CD4-positive, alpha-beta T cell treated with Interleukin-15 for 4 hours (primary cell): ENCODE measurements around the gene DHX30.

Experiments
- DNase-seq: peaks from one replicate; pipeline ENCODE4 v3.0.0-alpha.2; 2020; ENCODE audit warnings: low spot score

Gene DHX30

GRCh38 chr3:47852604-47853602 lies 50.0 kb downstream of the DHX30 start:
- DNase-seq, result no peak

DNA sequence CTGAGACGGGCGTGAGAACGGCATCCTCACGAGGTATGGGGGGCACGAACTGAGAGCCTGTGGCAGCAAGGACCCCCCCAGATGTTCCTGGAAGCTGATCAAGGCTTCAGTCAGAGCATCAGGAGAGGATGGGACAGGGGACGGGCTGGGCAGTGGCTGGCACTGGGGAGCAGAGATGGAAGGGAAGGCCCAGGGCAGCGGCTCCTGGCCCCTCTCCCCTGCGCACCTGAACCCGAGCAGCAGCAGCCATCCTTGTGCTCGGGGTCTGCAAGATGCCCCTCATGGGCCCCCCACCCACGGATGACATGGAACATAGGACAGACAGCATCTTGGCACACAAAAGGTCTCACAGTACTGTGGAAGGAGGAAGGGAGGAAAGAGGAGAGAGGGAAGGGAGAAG lies 51.3 kb downstream of the DHX30 start:
- DNase-seq, result no peak

- no peak for DNase-seq
Observed at GRCh38 chr3:47854720-47855455, 52.0 kb downstream of the DHX30 start.

GRCh38 chr3:47855461-47856383 lies 52.8 kb downstream of the DHX30 start:
- no peak for DNase-seq

GRCh38 chr3:47856669-47857068 lies 53.7 kb downstream of the DHX30 start:
- DNase-seq, result no peak

GRCh38 chr3:47857151-47857550 lies 54.2 kb downstream of the DHX30 start:
- DNase-seq, result no peak

DNA sequence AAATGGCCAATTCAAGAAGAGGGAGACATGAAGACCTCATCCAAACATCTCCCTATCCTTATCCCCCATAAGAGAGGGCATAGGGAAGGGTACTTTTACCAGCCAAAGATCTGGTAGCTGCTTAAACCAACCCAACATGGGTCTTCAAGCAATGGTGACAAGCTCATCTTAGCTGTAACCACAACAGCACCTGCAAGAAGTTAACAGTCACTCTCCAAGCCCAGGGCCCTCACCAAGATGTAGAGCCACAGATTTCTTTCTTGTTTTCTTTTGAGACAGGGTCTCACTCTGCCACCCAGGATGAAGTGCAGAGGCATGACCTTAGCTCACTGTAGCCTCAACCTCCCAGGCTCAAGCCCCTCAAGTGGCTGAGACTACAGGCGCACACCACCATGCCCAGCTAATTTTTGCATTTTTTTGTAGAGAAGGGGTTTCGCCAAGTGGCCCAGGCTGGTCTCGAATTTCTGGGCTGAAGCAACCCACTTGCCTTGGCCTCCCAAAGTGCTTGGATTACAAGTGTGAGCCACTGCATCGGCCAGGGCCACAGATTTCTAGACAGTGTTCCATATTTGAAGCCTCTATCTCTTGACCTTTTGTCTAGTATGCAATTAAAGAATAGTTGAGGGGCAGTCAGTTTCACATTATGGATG lies 57.1 kb downstream of the DHX30 start:
- no peak for DNase-seq

DNA sequence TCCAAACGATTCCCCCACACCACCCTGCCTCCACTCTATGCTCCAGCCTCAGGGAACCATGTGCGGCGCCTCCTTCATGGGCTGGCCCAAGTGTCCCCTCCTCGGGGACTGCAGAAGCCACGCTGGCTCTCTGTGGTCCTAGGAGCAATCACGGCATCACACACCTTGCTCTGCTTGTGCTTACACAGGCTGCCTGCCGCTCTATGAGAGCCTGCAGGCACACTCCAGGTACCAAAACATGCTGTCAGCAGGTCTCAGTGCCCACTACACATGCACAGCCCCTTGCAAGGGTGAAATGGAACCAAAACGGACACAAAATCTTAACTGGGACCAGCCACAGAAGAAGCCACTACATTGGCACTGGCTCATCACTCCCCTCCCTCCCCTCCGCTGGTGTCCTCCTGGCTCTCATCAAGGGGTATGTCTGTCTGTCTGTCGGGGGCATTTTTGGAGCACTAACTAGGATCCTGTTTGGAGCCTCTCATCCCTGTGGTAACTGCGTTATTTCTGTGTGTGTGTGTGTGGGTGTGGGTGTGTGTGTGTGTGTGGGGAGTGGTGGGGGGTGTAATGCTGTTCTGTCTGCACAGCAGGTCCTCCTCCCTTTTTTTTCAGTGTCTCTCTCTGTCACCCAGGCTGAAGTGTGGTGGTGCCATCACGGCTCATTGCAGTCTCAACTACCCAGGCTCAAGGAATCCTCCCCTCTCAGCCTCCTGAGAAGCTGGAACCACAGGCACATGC lies 60.6 kb downstream of the DHX30 start:
- DNase-seq, result no peak

GRCh38 chr3:47865192-47865591 lies 62.3 kb downstream of the DHX30 start:
- no peak for DNase-seq

DNA sequence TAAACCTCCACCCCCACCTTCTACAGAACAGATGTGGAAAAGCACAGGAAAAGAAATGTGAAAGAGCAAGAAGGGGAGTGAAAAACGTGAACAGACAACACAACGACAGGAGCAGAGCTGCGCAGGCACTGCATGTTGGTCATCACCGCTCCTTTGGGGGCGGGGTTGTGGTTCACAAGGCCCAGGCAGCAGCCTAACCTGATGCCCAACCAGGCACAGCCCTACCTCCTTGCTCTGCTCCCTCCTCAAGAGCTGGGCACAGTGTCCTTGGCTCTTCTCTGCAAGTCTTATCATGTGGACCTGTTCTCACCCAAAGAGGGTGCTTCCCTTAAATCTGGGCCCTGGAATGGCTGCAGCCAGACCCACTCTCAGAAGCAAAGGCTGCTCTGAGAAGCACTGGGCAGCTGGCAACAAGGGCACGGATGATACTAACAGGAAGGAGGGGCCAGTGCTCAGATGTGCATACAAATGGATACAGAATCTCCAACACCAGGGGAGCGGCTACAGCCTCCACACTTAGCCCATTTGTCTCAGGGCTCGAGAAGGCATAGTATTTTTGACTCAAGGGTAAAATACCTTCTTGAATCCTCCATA lies 64.6 kb downstream of the DHX30 start:
- DNase-seq, result no peak

GRCh38 chr3:47868306-47868705 lies 65.4 kb downstream of the DHX30 start:
- DNase-seq, result no peak

DNA sequence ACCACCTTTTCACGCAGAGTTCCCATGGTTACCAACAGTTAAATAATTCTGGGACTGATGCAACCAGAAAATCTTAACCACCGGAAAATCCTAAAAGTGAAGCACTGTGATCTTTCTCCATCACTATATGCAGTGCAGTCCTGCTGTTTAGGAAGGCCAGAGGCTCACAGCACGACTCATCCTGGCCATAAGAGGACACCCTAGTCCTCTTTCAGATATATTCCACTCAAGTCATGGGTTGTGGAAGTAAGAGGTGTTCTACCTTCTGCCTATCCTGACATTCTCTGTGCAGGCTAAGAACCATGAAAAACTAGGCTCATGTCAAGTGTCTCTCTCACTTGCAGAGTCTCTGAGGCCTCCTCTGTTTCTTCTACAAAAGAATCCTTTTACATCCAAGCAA lies 67.2 kb downstream of the DHX30 start:
- DNase-seq, result no peak

DNA sequence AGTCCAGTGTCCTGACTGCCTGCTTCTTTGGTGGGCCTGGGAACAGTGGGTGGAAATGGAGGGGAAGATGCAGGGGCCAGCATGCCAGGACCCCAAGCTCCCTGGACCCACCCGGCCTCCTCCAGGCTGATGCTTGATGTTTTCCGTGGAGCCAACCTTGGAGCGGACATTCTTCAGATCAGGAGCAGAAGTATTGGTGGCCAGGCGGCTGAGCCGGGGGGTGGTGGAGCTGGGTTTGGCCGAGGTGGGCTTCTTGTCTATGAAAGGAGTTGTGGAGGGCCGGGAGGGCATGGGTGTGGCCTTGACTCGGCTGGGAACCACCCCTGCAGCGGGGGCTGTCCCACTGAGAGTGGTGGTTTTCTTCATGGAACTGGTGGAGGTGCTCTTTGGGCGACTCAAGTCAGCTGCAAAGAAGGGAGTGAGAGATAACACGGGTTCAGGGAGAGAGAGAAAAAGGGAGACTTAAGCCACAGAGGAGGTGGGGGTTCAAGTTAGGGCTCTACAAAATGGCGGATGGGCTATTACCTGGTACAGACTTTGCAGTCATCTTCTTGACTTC lies 67.8 kb downstream of the DHX30 start:
- DNase-seq, result no peak

GRCh38 chr3:47871389-47871788 lies 68.5 kb downstream of the DHX30 start:
- no peak for DNase-seq

DNA sequence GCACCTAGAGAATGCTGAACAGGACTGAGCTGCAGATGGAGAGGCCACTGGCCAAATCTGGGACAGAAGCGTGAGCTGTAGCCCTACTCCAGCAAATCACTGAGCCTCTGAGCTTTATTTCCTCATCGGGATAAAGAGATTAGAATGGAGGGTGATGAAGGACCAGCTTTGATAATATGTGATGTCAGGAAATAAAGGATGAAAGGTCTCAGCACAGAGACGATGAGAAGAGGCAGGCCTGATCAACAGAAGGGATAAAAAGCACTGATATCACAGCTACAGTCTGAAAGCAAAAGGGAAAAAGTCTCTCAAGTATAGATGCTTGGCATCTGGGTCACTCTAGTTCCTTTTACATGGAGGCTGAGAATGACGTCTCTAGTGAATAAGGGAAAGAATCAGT lies 70.0 kb downstream of the DHX30 start:
- DNase-seq, result no peak

DNA sequence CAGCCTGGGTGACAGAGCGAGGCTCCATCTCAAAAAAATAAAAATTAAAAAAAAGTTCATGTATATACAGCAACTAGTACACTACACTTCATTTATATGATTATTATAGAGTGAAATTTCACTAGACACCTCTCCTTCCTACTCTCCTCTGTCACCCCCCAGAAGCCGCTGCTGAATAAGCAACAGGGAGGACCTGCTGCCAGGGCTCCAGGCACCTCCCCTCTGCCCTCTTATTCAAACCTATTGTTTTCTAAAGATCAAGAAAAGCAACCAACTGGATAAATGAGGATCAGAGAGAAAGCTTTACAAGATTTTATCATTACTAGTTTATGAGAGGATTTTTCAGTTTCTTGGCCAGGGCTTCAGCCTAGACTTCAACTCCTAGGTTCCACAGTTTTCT lies 71.5 kb downstream of the DHX30 start:
- no peak for DNase-seq

DNA sequence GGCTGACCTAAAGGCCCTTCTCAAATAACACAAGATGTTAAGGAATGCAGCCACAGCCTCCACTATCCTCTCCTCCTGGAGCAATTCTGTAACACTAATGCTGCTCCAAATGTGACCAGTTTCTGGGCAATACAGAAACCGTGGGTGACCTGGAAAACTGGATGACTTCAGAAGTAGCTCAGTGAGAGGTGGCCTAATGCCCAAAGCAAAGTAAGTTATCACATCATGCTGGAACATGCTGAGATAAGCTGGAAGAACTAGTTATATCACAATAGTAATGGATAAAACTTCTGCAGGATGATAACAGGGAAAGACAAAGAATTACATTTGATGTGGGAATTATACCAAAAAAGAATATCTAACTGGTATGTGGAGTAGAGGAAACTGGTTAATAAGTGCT lies 72.0 kb downstream of the DHX30 start:
- DNase-seq, result no peak

DNA sequence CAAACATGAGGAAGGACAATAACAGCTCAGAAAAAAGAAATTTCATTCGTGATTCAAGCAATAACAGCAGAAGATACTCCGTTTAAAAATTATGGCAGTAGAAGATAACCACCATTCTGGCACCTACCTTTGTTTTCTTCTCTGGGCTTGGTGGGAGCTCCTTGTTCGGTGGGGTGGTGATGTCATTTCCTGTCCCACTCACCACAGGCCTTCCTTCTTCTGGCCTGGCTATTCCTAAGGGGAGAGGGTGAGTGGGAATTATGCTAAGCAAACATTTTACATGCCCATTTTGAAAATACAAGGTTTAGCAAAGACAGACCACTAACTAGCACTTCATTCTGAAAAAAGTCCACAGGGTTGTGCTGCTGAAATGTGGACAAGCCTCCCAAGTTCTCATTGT lies 74.4 kb downstream of the DHX30 start:
- no peak for DNase-seq

GRCh38 chr3:47877719-47878118 lies 74.8 kb downstream of the DHX30 start:
- no peak for DNase-seq

- DNase-seq, result no peak
Observed at GRCh38 chr3:47882338-47882737, 79.4 kb downstream of the DHX30 start.
